ENCODE results near the gene PRR7. TPM values are rescaled to one million over a fixed set of nuclear protein-coding genes. Genes with fewer than 3 reads are reported as not detected.

PRR7 gene
- total and polyA plus RNA-seq, 2 of the 13 experiments (the other 11 are each of a cell fraction or from before 2014, with no cell fraction given): 4.8 to 5.0 TPM

GRCh38 chr5:177447611-177448243 lies 1.1 kb downstream of the PRR7 start (continued):
- TF ChIP-seq ZBTB38 (CRISPR knock-in tag; IDR thresholded peaks at IDR 0.05) (peak; percentile 23; the same call in 1 of the 2 replicates), HCFC1 (IDR thresholded peaks at IDR 0.05; ENCODE audit: low read depth, low read length) (no peak), ZNF503 (CRISPR knock-in tag; IDR thresholded peaks at IDR 0.05) (no peak), ZNF549 (CRISPR knock-in tag; IDR thresholded peaks at IDR 0.05) (no peak), ZFP91 (CRISPR knock-in tag; IDR thresholded peaks at IDR 0.05; ENCODE audit: borderline replicate concordance) (peak; percentile 51; the same call in 1 of the 2 replicates), ZNF121 (CRISPR knock-in tag; IDR thresholded peaks at IDR 0.05) (no peak), JUN (CRISPR knock-in tag; IDR thresholded peaks at IDR 0.05) (peak; percentile 63), ISX (CRISPR knock-in tag; conservative IDR thresholded peaks at IDR 0.05) (no peak), PHF5A (CRISPR knock-in tag; IDR thresholded peaks at IDR 0.05; ENCODE audit: low read depth, unreplicated experiment) (no peak), NFE2L2 (IDR thresholded peaks at IDR 0.05; ENCODE audit: low read length) (0 out of 2 replicates have a peak, but pooled peaks have one; percentile 4), ZNF354B (CRISPR knock-in tag; IDR thresholded peaks at IDR 0.05) (no peak)
- TF ChIP-seq, protein P1, sequence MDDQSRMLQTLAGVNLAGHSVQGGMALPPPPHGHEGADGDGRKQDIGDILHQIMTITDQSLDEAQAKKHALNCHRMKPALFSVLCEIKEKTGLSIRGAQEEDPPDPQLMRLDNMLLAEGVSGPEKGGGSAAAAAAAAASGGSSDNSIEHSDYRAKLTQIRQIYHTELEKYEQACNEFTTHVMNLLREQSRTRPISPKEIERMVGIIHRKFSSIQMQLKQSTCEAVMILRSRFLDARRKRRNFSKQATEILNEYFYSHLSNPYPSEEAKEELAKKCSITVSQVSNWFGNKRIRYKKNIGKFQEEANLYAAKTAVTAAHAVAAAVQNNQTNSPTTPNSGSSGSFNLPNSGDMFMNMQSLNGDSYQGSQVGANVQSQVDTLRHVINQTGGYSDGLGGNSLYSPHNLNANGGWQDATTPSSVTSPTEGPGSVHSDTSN (CRISPR knock-in tag; IDR thresholded peaks at IDR 0.05; ENCODE audit: borderline replicate concordance): no peak
- TF ChIP-seq, protein P2, sequence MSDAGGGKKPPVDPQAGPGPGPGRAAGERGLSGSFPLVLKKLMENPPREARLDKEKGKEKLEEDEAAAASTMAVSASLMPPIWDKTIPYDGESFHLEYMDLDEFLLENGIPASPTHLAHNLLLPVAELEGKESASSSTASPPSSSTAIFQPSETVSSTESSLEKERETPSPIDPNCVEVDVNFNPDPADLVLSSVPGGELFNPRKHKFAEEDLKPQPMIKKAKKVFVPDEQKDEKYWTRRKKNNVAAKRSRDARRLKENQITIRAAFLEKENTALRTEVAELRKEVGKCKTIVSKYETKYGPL (CRISPR knock-in tag; IDR thresholded peaks at IDR 0.05): no peak
- TF ChIP-seq, protein P3, sequence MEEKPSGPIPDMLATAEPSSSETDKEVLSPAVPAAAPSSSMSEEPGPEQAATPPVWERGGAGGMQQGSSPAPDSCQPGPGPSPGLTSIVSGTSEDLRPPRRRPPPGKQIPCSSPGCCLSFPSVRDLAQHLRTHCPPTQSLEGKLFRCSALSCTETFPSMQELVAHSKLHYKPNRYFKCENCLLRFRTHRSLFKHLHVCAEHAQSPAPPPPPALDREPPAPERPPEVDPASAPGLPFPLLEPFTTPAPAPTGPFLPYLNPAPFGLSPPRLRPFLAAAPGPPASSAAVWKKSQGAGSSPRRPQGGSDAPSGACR (CRISPR knock-in tag; IDR thresholded peaks at IDR 0.05): 0 out of 2 replicates have a peak, but pooled peaks have one; percentile 21
- TF ChIP-seq, protein P4, sequence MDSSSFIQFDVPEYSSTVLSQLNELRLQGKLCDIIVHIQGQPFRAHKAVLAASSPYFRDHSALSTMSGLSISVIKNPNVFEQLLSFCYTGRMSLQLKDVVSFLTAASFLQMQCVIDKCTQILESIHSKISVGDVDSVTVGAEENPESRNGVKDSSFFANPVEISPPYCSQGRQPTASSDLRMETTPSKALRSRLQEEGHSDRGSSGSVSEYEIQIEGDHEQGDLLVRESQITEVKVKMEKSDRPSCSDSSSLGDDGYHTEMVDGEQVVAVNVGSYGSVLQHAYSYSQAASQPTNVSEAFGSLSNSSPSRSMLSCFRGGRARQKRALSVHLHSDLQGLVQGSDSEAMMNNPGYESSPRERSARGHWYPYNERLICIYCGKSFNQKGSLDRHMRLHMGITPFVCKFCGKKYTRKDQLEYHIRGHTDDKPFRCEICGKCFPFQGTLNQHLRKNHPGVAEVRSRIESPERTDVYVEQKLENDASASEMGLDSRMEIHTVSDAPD (CRISPR knock-in tag; IDR thresholded peaks at IDR 0.05): no peak

All from HepG2 (cell line).